HG03354 (cell line): ENCODE data around the gene LENG8.
"Not testable (repeated sequence)": the region's sequence is repeated elsewhere in the genome, so short reads cannot be mapped to it uniquely, and the experiment has no call there.

Experiments
- ATAC-seq: cut with Tn5 transposase; IDR thresholded peaks from one replicate; pipeline ENCODE4 v1.9.1; 2021; ENCODE audit warnings: mild to moderate bottlenecking; ENCODE audit not compliant: unreplicated experiment, poor library complexity, severe bottlenecking

The LENG8 gene

GRCh38 chr19:54436628-54437252 lies 12.3 kb upstream of the LENG8 start:
- no peak for ATAC-seq

- ATAC-seq = no peak
Measured at GRCh38 chr19:54439174-54439851, 9.7 kb upstream of the LENG8 start.

GRCh38 chr19:54440641-54441040 lies 8.4 kb upstream of the LENG8 start:
- ATAC-seq = no peak

GRCh38 chr19:54444737-54445136 lies 4.3 kb upstream of the LENG8 start:
- ATAC-seq = no peak

- ATAC-seq = not testable (repeated sequence)
Measured at GRCh38 chr19:54446349-54446748, 2.6 kb upstream of the LENG8 start.

GRCh38 chr19:54448040-54448773 lies 792 bp upstream of the LENG8 start:
- ATAC-seq = peak; percentile 13

GRCh38 chr19:54449701-54450069 lies 686 bp downstream of the LENG8 start:
- no peak for ATAC-seq

- no peak for ATAC-seq
Measured at GRCh38 chr19:54451331-54451871, 2.4 kb downstream of the LENG8 start.

GRCh38 chr19:54451997-54452396 lies 3.0 kb downstream of the LENG8 start:
- no peak for ATAC-seq

GRCh38 chr19:54452626-54453025 lies 3.6 kb downstream of the LENG8 start:
- ATAC-seq = no peak

- ATAC-seq = no peak
Measured at GRCh38 chr19:54453921-54454780, 5.2 kb downstream of the LENG8 start.

- ATAC-seq = no peak
Measured at GRCh38 chr19:54454781-54455675, 6.0 kb downstream of the LENG8 start.

- no peak for ATAC-seq
Measured at GRCh38 chr19:54455786-54456422, 6.9 kb downstream of the LENG8 start.

GRCh38 chr19:54456423-54457373 lies 7.7 kb downstream of the LENG8 start:
- no peak for ATAC-seq

- no peak for ATAC-seq
Measured at GRCh38 chr19:54457773-54458647, 9.0 kb downstream of the LENG8 start.

GRCh38 chr19:54458648-54459281 lies 9.8 kb downstream of the LENG8 start:
- ATAC-seq = no peak
